Epithelial cell of esophagus (primary cell): ENCODE results near the gene PLA2G10.

Source experiments
- DNase-seq: peaks from one replicate; pipeline ENCODE4 v3.0.0; 2010; ENCODE audit warnings: low read depth
- H3K4me3 ChIP-seq: 2 replicates; pipeline ENCODE4 v1.5.1; 2011; ENCODE audit warnings: mild to moderate bottlenecking, low read length, control low read depth
- TF ChIP-seq, protein P1 (sequence below): IDR thresholded peaks from 2 replicates; pipeline ENCODE4 v1.5.1; 2011; ENCODE audit warnings: low read depth, mild to moderate bottlenecking, low read length, control low read depth, inconsistent platforms; ENCODE audit not compliant: insufficient read depth; ENCODE audit errors: missing control alignments

Gene PLA2G10

GRCh38 chr16:14667347-14668266, 26.5 kb downstream of the PLA2G10 start:
- H3K4me3 ChIP-seq: no peak overlapping the region
- DNase-seq: no peak
- TF ChIP-seq, protein P1, sequence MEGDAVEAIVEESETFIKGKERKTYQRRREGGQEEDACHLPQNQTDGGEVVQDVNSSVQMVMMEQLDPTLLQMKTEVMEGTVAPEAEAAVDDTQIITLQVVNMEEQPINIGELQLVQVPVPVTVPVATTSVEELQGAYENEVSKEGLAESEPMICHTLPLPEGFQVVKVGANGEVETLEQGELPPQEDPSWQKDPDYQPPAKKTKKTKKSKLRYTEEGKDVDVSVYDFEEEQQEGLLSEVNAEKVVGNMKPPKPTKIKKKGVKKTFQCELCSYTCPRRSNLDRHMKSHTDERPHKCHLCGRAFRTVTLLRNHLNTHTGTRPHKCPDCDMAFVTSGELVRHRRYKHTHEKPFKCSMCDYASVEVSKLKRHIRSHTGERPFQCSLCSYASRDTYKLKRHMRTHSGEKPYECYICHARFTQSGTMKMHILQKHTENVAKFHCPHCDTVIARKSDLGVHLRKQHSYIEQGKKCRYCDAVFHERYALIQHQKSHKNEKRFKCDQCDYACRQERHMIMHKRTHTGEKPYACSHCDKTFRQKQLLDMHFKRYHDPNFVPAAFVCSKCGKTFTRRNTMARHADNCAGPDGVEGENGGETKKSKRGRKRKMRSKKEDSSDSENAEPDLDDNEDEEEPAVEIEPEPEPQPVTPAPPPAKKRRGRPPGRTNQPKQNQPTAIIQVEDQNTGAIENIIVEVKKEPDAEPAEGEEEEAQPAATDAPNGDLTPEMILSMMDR: no peak

GRCh38 chr16:14658063-14658462, 36.0 kb downstream of the PLA2G10 start:
- no peak overlapping the region for H3K4me3 ChIP-seq
- TF ChIP-seq, protein P1: no peak
- peak; percentile 36 for DNase-seq

DNA sequence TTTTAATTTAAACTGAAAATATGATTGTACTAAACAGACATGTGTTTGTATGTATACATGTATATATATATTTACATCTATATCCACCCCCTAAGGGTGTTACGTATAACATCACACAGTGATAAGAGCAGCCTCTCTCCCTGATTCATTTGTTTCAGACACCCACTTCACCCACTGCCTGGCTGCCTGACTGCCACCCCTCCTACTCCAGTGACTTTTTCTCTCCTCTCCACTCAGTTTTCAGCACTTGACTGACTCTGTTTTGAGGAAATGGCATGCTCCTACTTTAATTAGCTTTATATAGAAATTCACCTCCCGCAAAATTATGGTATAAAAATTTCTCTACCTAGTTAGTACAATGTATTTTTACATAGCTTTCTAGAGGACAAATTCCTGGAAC, 41.4 kb downstream of the PLA2G10 start:
- H3K4me3 ChIP-seq: no peak overlapping the region
- DNase-seq: no peak
- TF ChIP-seq, protein P1: no peak

DNA sequence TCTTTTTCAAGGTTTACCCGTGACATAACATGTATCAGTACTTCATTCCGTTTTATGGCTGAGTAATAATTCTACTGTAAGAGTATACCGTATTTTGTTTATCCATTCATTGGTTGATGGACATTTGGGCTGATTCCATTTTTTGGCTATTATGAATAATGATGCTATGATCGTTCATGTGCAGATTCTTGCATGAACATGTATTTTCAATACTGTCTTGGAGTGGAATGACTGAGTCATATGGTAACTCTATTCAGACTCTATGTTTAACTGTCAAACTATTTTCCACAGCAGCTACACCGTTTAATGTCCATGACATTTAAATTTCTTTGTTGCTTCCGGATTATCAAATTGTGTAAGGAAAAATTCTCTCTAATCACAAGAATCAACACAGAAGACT, 43.5 kb downstream of the PLA2G10 start:
- peak; percentile 90 for DNase-seq
- H3K4me3 ChIP-seq: no peak overlapping the region
- TF ChIP-seq, protein P1: no peak

- TF ChIP-seq, protein P1: no peak
- DNase-seq: no peak
- no peak overlapping the region for H3K4me3 ChIP-seq
Measured at GRCh38 chr16:14649816-14650215, 44.3 kb downstream of the PLA2G10 start.

- TF ChIP-seq, protein P1: no peak
- H3K4me3 ChIP-seq: no peak overlapping the region
Measured at GRCh38 chr16:14641926-14642325, 52.2 kb downstream of the PLA2G10 start.

DNA sequence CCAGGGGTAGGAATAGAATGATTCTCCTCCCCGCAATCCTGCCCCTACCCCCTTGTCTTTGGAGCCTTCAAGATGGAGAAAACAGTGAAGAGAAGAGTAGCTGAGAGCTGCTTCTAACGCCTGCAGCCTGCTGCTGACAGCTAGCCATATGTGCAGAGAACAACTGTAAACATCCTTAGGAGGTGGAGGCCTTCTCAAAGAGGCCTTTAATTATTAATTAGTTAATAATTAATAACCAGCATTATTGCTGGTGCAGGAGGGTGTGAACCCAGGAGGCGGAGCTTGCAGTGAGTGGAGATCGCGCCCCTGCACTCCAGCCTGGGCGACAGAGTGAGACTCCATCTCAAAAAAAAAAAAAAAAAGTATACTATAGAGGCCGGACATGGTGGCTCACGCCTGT, 52.9 kb downstream of the PLA2G10 start:
- no peak for DNase-seq
- no peak overlapping the region for H3K4me3 ChIP-seq
- TF ChIP-seq, protein P1: no peak

More at GRCh38 chr16:14641926-14642325, 52.2 kb downstream of the PLA2G10 start:
- DNase-seq: no peak
